Stomach (tissue), 9 donors: ENCODE measurements around the gene ITIH1. TPM values are rescaled to one million over a fixed set of nuclear protein-coding genes. Genes with fewer than 3 reads are reported as not detected.

Experiments
- DNase-seq, 2 donors: peaks; one replicate each; pipeline versions ENCODE4 v3.0.0 to v3.0.0-alpha.2; 2013 to 2019
- H3K27ac ChIP-seq, 5 donors: fragments of 200-600 bp in 4 of 5; sonication (generic) in 4 of 5; one replicate each; pipeline ENCODE4 v1.5.1; 2013 to 2019; ENCODE audit warnings: mild to moderate bottlenecking in 1 of 5, moderate library complexity in 1 of 5
- H3K27me3 ChIP-seq, 3 donors: fragments of 200-600 bp; sonication (generic); one replicate each; pipeline ENCODE4 v1.5.1; 2017 to 2019; ENCODE audit warnings: mixed run types in 1 of 3
- H3K36me3 ChIP-seq, 4 donors: fragments of 200-600 bp; sonication (generic); 1 replicate in 3 of 4; 2 replicates in 1 of 4; pipeline ENCODE4 v1.5.1; 2016 to 2019
- H3K4me1 ChIP-seq, 4 donors: fragments of 200-600 bp; sonication (generic); one replicate each; pipeline ENCODE4 v1.5.1; 2016 to 2019
- H3K4me3 ChIP-seq, 4 donors: fragments of 200-600 bp; sonication (generic) in 3 of 4; one replicate each; pipeline ENCODE4 v1.5.1; 2016 to 2019; ENCODE audit warnings: mild to moderate bottlenecking in 1 of 4
- H3K9me3 ChIP-seq, 4 donors: fragments of 200-600 bp; sonication (generic); one replicate each; pipeline ENCODE4 v1.5.1; 2016 to 2019
- CTCF ChIP-seq, 7 experiments: fragments of 450-650 bp in 4 of 7; fragments of 200-600 bp in 3 of 7; sonication (generic) in 3 of 7; IDR thresholded peaks; one replicate each; pipeline ENCODE4 v1.5.1; 2016 to 2019; ENCODE audit warnings: antibody characterized with exemption in 7 of 7, control low read depth in 2 of 7, mild to moderate bottlenecking in 1 of 7
- EP300 ChIP-seq: sonication (generic); formaldehyde crosslinking; IDR thresholded peaks from one replicate; pipeline ENCODE4 v1.6.1; 2017; ENCODE audit warnings: antibody characterized with exemption
- POLR2A ChIP-seq, 4 donors: fragments of 450-650 bp; IDR thresholded peaks; one replicate each; pipeline ENCODE4 v1.6.1; 2016; ENCODE audit warnings: antibody characterized with exemption in 4 of 4, control low read depth in 2 of 4, mild to moderate bottlenecking in 1 of 4, moderate library complexity in 1 of 4
- POLR2AphosphoS5 ChIP-seq, 3 donors: sonication (generic); formaldehyde crosslinking; IDR thresholded peaks; one replicate each; pipeline ENCODE4 v1.6.1; 2016; ENCODE audit warnings: antibody characterized with exemption in 3 of 3
- WGBS, 5 donors: extraction: QIAGEN DNeasy Blood & Tissue Kit in 3 of 5; methylation state at CpG; one replicate each; pipeline versions ENCODE4 v1.1.5 to v1.1.7; 2013 to 2018; 5-methylcytosine and 5-hydroxymethylcytosine counted together
- intact Hi-C: fragments of 100-400 bp; cut with DNase I; formaldehyde crosslinking; loops from one replicate; pipeline ENCODE4 v1.15.1; 2023; ENCODE audit warnings: low total_unique reads
- polyA plus RNA-seq, 3 donors: library from polyadenylated mRNA; stranded (reverse); fragments of 200-250 nt; gene quantifications; one replicate each; pipeline ENCODE4 v1.2.3, GENCODE V29; 2013
- total RNA-seq, 5 donors: library from RNA; depleted of rRNA; stranded (reverse); fragments of >200 nt; gene quantifications; one replicate each; pipeline versions ENCODE4 v1.1.0 to v1.2.3, GENCODE V29; 2014 to 2016
- donor health status: healthy with polysubstance abuse.
- donor health status: Bipolar disorder and iron deficiency.
- donor health status: healthy.

ITIH1 gene
- total and polyA plus RNA-seq, 8 donors: 1.9 TPM; not detected in 7

- Histone ChIP-seq H3K4me1 (peaks cover 0 to 14% (median 0%) of the 10 kb centered on the region in 4 donors), H3K4me3 (no peak overlapping the region), H3K9me3 (no peaks in the 10 kb centered on the region), H3K36me3 (no peaks in the 10 kb centered on the region), H3K27ac (no peak overlapping the region), H3K27me3 (no peaks in the 10 kb centered on the region)
- no peak for TF ChIP-seq POLR2A (IDR thresholded peaks at IDR 0.05)
- TF ChIP-seq POLR2AphosphoS5 (IDR thresholded peaks at IDR 0.05): no peak
- TF ChIP-seq CTCF (IDR thresholded peaks at IDR 0.05): no peak
- TF ChIP-seq EP300: no peak
- intact Hi-C loops: no loop called here
- DNase-seq: no peak
- 76 to 88% (median 80%) methylated on average over 7 to 10 of the region's 10 CpGs for WGBS, 5 donors
Observed at GRCh38 chr3:52798376-52798977, 21.1 kb downstream of the ITIH1 start.

GRCh38 chr3:52798978-52799476 is 21.6 kb downstream of the ITIH1 start:
- peaks cover 0 to 14% (median 0%) of the 10 kb centered on the region in 4 donors for H3K4me1 ChIP-seq
- no peak overlapping the region for H3K27ac ChIP-seq
- DNase-seq: peak; percentile 30 to 49
- 51 to 61% (median 57%) methylated on average over 8 to 14 of the region's 14 CpGs for WGBS, 5 donors
- no peaks in the 10 kb centered on the region for H3K36me3 ChIP-seq
- TF ChIP-seq EP300 (no peak), POLR2A (IDR thresholded peaks at IDR 0.05) (no peak), POLR2AphosphoS5 (IDR thresholded peaks at IDR 0.05) (no peak), CTCF (IDR thresholded peaks at IDR 0.05) (peak in 3 of 7 experiments; percentile 22 to 36 (median 23))
- no peaks in the 10 kb centered on the region for H3K27me3 ChIP-seq
- no peaks in the 10 kb centered on the region for H3K9me3 ChIP-seq
- no peak overlapping the region for H3K4me3 ChIP-seq
- intact Hi-C loops: no loop called here

GRCh38 chr3:52800079-52800478 is 22.7 kb downstream of the ITIH1 start:
- peaks cover 0 to 5% (median 0%) of the 10 kb centered on the region in 4 donors for H3K4me1 ChIP-seq
- no peaks in the 10 kb centered on the region for H3K9me3 ChIP-seq
- no peak overlapping the region for H3K4me3 ChIP-seq
- H3K27ac ChIP-seq: no peak overlapping the region
- H3K36me3 ChIP-seq: no peaks in the 10 kb centered on the region
- no peak for DNase-seq
- intact Hi-C loops: no loop called here
- H3K27me3 ChIP-seq: peaks cover 0 to 1% (median 0%) of the 10 kb centered on the region in 3 donors
- WGBS, 5 donors: 70 to 88% (median 79%) methylated on average over 4 to 7 of the region's 7 CpGs
- TF ChIP-seq POLR2AphosphoS5 (IDR thresholded peaks at IDR 0.05): no peak
- TF ChIP-seq CTCF (IDR thresholded peaks at IDR 0.05): no peak
- no peak for TF ChIP-seq POLR2A (IDR thresholded peaks at IDR 0.05)
- no peak for TF ChIP-seq EP300

- intact Hi-C loops: no loop called here
- H3K4me1 ChIP-seq: no peaks in the 10 kb centered on the region
- WGBS, 5 donors: 68 to 87% (median 72%) methylated on average over 5 of the region's 5 CpGs
Observed at GRCh38 chr3:52801839-52802238, 24.4 kb downstream of the ITIH1 start.

More at GRCh38 chr3:52801839-52802238, 24.4 kb downstream of the ITIH1 start:
- TF ChIP-seq CTCF (IDR thresholded peaks at IDR 0.05): no peak
- TF ChIP-seq POLR2A (IDR thresholded peaks at IDR 0.05): no peak
- no peak for DNase-seq
- H3K9me3 ChIP-seq: no peaks in the 10 kb centered on the region
- no peaks in the 10 kb centered on the region for H3K36me3 ChIP-seq
- no peak overlapping the region for H3K4me3 ChIP-seq
- H3K27ac ChIP-seq: no peak overlapping the region
- peaks cover 0 to 12% (median 0%) of the 10 kb centered on the region in 3 donors for H3K27me3 ChIP-seq
